ENCODE data around the gene YIF1A.
"Not testable (repeated sequence)": the region's sequence is repeated elsewhere in the genome, so short reads cannot be mapped to it uniquely, and the experiment has no call there.

Gene YIF1A

GRCh38 chr11:66324664-66325063 is 35.7 kb upstream of the YIF1A start:
- H3K4me1 ChIP-seq, result no peaks in the 10 kb centered on the region
- H3K27me3 ChIP-seq (ENCODE audit: control insufficient read depth, insufficient read depth, low read length), result no peaks in the 10 kb centered on the region
- H3K4me3 ChIP-seq (ENCODE audit: low read depth, low read length), result no peak overlapping the region
- H3K27ac ChIP-seq, result no peak overlapping the region
- H3K4me2 ChIP-seq (ENCODE audit: low read length), result no peak overlapping the region
- no peaks in the 10 kb centered on the region for H3K36me3 ChIP-seq (ENCODE audit: control insufficient read depth, insufficient read depth, low read length)
- H3K9ac ChIP-seq, result no peak overlapping the region
- TF ChIP-seq CTCF (IDR thresholded peaks at IDR 0.05), result no peak
- H3K9me3 ChIP-seq (ENCODE audit: control insufficient read depth, low read length), result no peaks in the 10 kb centered on the region
- H3K79me2 ChIP-seq, result no peaks in the 10 kb centered on the region
- H2AFZ ChIP-seq, result no peak overlapping the region

- Histone ChIP-seq H3K27ac (no peak overlapping the region), H3K4me1 (no peaks in the 10 kb centered on the region), H3K4me3 (ENCODE audit: low read depth, low read length) (no peak overlapping the region)
Observed at GRCh38 chr11:66323684-66324083, 34.7 kb upstream of the YIF1A start.

GRCh38 chr11:66322732-66323427 is 33.9 kb upstream of the YIF1A start:
- Histone ChIP-seq H3K4me2 (ENCODE audit: low read length) (no peak overlapping the region), H3K27me3 (ENCODE audit: control insufficient read depth, insufficient read depth, low read length) (no peaks in the 10 kb centered on the region), H2AFZ (no peak overlapping the region), H3K36me3 (ENCODE audit: control insufficient read depth, insufficient read depth, low read length) (no peaks in the 10 kb centered on the region), H3K9me3 (ENCODE audit: control insufficient read depth, low read length) (no peaks in the 10 kb centered on the region), H3K79me2 (no peaks in the 10 kb centered on the region), H3K9ac (no peak overlapping the region), H3K27ac (no peak overlapping the region), H3K4me3 (ENCODE audit: low read depth, low read length) (no peak overlapping the region), H3K4me1 (peaks cover 2% of the 10 kb centered on the region)
- TF ChIP-seq CTCF (IDR thresholded peaks at IDR 0.05), result no peak

More at GRCh38 chr11:66323684-66324083, 34.7 kb upstream of the YIF1A start:
- no peak for TF ChIP-seq CTCF (IDR thresholded peaks at IDR 0.05)
- Histone ChIP-seq H3K9me3 (ENCODE audit: control insufficient read depth, low read length) (no peaks in the 10 kb centered on the region), H3K79me2 (no peaks in the 10 kb centered on the region), H3K9ac (no peak overlapping the region), H3K27me3 (ENCODE audit: control insufficient read depth, insufficient read depth, low read length) (no peaks in the 10 kb centered on the region), H3K4me2 (ENCODE audit: low read length) (no peak overlapping the region), H2AFZ (no peak overlapping the region), H3K36me3 (ENCODE audit: control insufficient read depth, insufficient read depth, low read length) (no peaks in the 10 kb centered on the region)

- no peak for TF ChIP-seq CTCF (IDR thresholded peaks at IDR 0.05)
- H3K4me3 ChIP-seq (ENCODE audit: low read depth, low read length), result no peak overlapping the region
- H3K4me2 ChIP-seq (ENCODE audit: low read length), result no peak overlapping the region
- no peaks in the 10 kb centered on the region for H3K79me2 ChIP-seq
- no peak overlapping the region for H2AFZ ChIP-seq
- H3K9ac ChIP-seq, result no peak overlapping the region
- H3K27me3 ChIP-seq (ENCODE audit: control insufficient read depth, insufficient read depth, low read length), result no peaks in the 10 kb centered on the region
- H3K4me1 ChIP-seq, result peaks cover 2% of the 10 kb centered on the region
- H3K36me3 ChIP-seq (ENCODE audit: control insufficient read depth, insufficient read depth, low read length), result no peaks in the 10 kb centered on the region
- no peak overlapping the region for H3K27ac ChIP-seq
- no peaks in the 10 kb centered on the region for H3K9me3 ChIP-seq (ENCODE audit: control insufficient read depth, low read length)
Observed at GRCh38 chr11:66321606-66322005, 32.7 kb upstream of the YIF1A start.

GRCh38 chr11:66320748-66321147 is 31.8 kb upstream of the YIF1A start:
- not testable (repeated sequence) for H3K4me1 ChIP-seq; H2AFZ ChIP-seq; H3K9me3 ChIP-seq (ENCODE audit: control insufficient read depth, low read length)

GRCh38 chr11:66320289-66320688 is 31.3 kb upstream of the YIF1A start:
- not testable (repeated sequence) for H2AFZ ChIP-seq; H3K4me3 ChIP-seq (ENCODE audit: low read depth, low read length); H3K36me3 ChIP-seq (ENCODE audit: control insufficient read depth, insufficient read depth, low read length); H3K4me2 ChIP-seq (ENCODE audit: low read length); H3K4me1 ChIP-seq; H3K27ac ChIP-seq; H3K9me3 ChIP-seq (ENCODE audit: control insufficient read depth, low read length); H3K79me2 ChIP-seq; H3K27me3 ChIP-seq (ENCODE audit: control insufficient read depth, insufficient read depth, low read length); H3K9ac ChIP-seq

More at GRCh38 chr11:66320748-66321147, 31.8 kb upstream of the YIF1A start:
- H3K79me2 ChIP-seq; H3K27me3 ChIP-seq (ENCODE audit: control insufficient read depth, insufficient read depth, low read length); H3K4me2 ChIP-seq (ENCODE audit: low read length); H3K27ac ChIP-seq; H3K9ac ChIP-seq; H3K36me3 ChIP-seq (ENCODE audit: control insufficient read depth, insufficient read depth, low read length); H3K4me3 ChIP-seq (ENCODE audit: low read depth, low read length): not testable (repeated sequence)

Data from parathyroid adenoma (tissue), 2 donors.